ENCODE measurements around the gene PGRMC2.
"Not testable (repeated sequence)": the region's sequence is repeated elsewhere in the genome, so short reads cannot be mapped to it uniquely, and the experiment has no call there.

PGRMC2 gene

DNA sequence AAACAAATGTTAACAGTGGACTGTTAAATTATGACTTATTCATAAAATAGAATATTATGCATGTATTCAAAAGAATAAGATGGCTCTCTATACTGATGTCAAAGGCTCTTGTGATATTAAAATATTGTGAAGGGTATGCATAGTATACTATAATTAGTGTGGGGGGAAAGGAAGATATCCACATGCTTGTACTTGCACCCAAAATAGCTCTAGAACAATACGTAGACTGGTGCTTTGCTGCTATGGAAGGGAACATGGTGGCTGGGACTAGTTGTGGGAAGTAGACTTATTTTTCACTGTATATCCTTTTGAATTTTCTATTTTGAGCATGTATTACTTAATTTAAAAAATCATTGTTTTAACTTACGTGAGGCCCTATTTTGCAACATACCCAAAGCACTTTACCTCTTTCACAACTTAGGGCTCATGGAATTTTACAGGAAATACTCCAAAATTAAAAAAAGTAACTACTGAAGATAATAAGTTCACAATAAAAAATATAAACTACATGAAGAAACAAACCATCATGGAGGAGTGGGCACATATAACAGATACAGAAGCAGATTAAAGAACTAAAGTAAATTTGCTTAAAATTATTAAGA is 7.9 kb downstream of the PGRMC2 start:
- in situ Hi-C loops (cut with MboI; ENCODE audit: low pct_unique_long_range_greater_than_20kb, low sequenced_read_pairs) = no loop called here
- no peak for DNase-seq

- in situ Hi-C loops (cut with MboI; ENCODE audit: low pct_unique_long_range_greater_than_20kb, low sequenced_read_pairs) = no loop called here
- no peak for DNase-seq
Observed at GRCh38 chr4:128277856-128278255, 9.8 kb downstream of the PGRMC2 start.

DNA sequence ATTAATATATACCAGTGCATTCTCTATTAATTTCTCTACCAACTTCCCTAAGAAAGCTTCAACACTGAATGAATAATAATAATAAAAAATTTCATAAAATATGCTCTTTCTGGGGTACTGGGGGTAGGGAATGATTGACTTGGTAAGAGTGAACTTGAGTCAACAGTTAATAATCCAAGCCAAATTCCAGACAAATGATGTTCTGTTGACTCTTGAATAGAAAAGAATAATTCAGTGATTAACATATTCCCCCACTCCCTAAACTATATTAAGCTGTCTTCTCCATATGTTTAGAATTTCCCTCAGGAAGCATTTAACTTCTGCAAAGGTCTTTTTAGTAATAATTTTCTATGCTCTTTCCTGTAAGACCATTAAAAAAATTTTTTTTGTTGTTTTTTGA is 12.3 kb downstream of the PGRMC2 start:
- DNase-seq = no peak

GRCh38 chr4:128271551-128271950 is 16.1 kb downstream of the PGRMC2 start:
- DNase-seq = no peak
- in situ Hi-C loops (cut with MboI; ENCODE audit: low pct_unique_long_range_greater_than_20kb, low sequenced_read_pairs) = no loop called here

More for the DNA sequence above, 12.3 kb downstream of the PGRMC2 start:
- in situ Hi-C loops (cut with MboI; ENCODE audit: low pct_unique_long_range_greater_than_20kb, low sequenced_read_pairs) = no loop called here

- in situ Hi-C loops (cut with MboI; ENCODE audit: low pct_unique_long_range_greater_than_20kb, low sequenced_read_pairs) = no loop called here
- DNase-seq = no peak
Observed at GRCh38 chr4:128268970-128269369, 18.6 kb downstream of the PGRMC2 start.

DNA sequence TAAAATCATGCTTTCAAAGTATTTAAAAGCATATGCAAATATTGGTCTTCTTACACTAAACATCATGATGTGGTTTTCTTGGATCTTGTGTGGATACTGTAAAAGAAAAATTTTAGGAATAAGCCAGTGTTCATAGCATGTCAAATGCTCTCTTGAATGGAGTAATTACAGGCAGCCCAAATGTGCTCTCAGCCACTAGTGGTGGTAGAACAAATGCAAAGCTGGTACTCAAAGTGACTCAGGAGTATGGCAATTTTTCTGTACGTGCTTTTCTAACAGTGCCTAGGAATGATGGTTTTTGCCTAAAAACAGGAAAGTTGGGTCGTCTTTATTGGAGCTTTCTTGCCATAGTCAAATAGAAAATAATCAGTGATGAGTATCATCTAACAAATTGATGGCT is 19.9 kb downstream of the PGRMC2 start:
- DNase-seq = no peak
- in situ Hi-C loops (cut with MboI; ENCODE audit: low pct_unique_long_range_greater_than_20kb, low sequenced_read_pairs) = no loop called here

GRCh38 chr4:128267171-128267570 is 20.4 kb downstream of the PGRMC2 start:
- in situ Hi-C loops (cut with MboI; ENCODE audit: low pct_unique_long_range_greater_than_20kb, low sequenced_read_pairs); DNase-seq: not testable (repeated sequence)

DNA sequence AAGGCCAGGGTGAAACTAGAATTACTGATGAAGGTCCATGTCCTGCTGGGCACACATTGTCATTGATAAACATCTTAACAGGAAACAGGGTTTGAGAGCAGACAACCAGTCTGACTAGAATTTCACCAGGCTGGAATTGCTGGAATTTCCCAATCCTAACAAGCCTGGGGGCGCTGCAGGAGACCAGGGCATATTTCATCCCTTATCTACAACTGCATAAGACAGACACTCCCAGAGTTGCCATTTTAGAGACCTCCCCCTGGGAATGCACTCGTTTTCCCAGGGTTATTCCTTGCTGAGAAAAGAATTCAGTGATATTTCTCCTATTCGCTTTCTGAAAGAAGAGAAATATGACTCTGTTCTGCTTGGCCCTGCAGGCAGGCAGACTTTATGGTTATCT is 22.1 kb downstream of the PGRMC2 start:
- in situ Hi-C loops (cut with MboI; ENCODE audit: low pct_unique_long_range_greater_than_20kb, low sequenced_read_pairs); DNase-seq: not testable (repeated sequence)

DNA sequence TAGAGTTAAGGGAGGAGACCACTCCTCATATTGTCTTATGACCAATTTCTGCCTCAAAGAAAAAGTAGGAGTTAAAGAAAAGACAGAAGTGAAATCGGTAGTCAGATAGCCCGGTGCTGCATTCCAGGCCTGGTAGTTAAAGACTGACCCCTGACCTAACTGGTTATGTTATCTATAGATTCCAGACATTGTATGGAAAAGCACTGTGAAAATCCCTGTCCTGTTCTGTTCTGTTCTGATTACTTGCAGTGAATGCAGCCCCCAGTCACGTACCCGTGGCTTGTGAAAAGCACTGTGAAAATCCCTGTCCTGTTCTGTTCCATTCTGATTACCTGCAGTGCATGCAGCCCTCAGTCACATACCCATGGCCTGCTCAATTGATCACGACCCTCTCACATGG is 27.7 kb downstream of the PGRMC2 start:
- in situ Hi-C loops (cut with MboI; ENCODE audit: low pct_unique_long_range_greater_than_20kb, low sequenced_read_pairs); DNase-seq: not testable (repeated sequence)

GRCh38 chr4:128258166-128258565 is 29.4 kb downstream of the PGRMC2 start:
- DNase-seq; in situ Hi-C loops (cut with MboI; ENCODE audit: low pct_unique_long_range_greater_than_20kb, low sequenced_read_pairs): not testable (repeated sequence)

DNA sequence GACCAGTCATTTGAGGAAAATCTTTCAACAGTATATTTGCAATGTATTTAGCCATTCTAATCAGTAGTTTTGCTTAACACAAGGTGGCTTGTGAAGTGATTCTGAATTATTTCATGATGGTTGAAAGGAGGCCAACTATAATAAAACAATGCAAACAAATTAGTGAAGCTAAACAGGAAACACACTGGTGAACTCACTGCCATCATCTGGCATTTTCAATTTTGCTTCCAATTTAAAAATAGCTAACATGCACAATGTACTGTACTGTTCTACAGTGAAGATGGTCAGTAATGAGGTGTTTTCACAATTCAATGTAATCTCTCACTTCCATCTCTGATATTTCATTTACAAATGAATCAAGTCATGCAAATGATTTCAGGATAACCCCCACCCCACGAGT is 31.1 kb downstream of the PGRMC2 start:
- no peak for DNase-seq
- in situ Hi-C loops (cut with MboI; ENCODE audit: low pct_unique_long_range_greater_than_20kb, low sequenced_read_pairs) = no loop called here

DNA sequence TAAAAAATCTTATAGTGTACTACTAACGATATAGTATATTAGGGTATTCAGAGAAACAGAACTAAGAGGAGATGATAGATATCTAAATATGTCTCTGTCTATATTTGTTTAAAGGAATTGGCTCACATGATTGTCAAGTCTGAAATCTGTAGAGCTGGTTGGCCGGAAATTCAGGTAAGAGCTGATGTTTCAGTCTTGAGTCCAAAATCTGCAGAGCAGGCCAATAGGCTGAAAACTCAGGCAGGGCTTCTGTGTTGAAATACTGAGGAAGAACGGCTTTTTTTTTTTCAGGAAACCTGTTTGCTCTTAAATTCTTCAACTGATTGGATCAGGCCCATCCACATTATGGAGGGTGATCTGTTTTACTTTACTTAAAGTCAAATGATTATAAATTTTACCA is 31.7 kb downstream of the PGRMC2 start:
- in situ Hi-C loops (cut with MboI; ENCODE audit: low pct_unique_long_range_greater_than_20kb, low sequenced_read_pairs) = no loop called here
- DNase-seq = no peak

GRCh38 chr4:128249787-128250668 is 37.6 kb downstream of the PGRMC2 start:
- in situ Hi-C loops (cut with MboI; ENCODE audit: low pct_unique_long_range_greater_than_20kb, low sequenced_read_pairs) = no loop called here
- DNase-seq = peak; percentile 27

- DNase-seq = no peak
- in situ Hi-C loops (cut with MboI; ENCODE audit: low pct_unique_long_range_greater_than_20kb, low sequenced_read_pairs) = no loop called here
Observed at GRCh38 chr4:128247906-128248305, 39.7 kb downstream of the PGRMC2 start.

DNA sequence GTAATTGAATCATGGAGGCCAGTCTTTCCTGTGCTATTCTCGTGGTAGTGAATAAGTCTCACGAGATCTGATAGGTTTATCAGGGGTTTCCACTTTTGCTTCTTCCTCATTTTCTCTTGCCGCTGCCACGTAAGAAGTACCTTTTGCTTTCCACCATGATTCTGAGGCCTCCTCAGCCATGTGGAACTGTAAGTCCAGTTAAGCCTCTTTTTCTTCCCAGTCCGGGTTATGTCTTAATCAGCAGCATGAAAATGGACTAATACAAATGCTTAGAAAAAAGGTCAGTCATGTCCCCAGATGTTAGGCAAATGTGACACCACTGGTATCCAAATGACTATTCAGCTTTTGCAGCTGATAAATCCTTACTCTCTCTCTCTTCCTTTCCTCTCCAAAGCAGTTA is 42.2 kb downstream of the PGRMC2 start:
- DNase-seq; in situ Hi-C loops (cut with MboI; ENCODE audit: low pct_unique_long_range_greater_than_20kb, low sequenced_read_pairs): not testable (repeated sequence)

- DNase-seq = no peak
- in situ Hi-C loops (cut with MboI; ENCODE audit: low pct_unique_long_range_greater_than_20kb, low sequenced_read_pairs) = no loop called here
Observed at GRCh38 chr4:128244379-128244778, 43.2 kb downstream of the PGRMC2 start.

- in situ Hi-C loops (cut with MboI; ENCODE audit: low pct_unique_long_range_greater_than_20kb, low sequenced_read_pairs) = no loop called here
- DNase-seq = no peak
Observed at GRCh38 chr4:128242601-128243000, 45.0 kb downstream of the PGRMC2 start.

- in situ Hi-C loops (cut with MboI; ENCODE audit: low pct_unique_long_range_greater_than_20kb, low sequenced_read_pairs) = no loop called here
- no peak for DNase-seq
Observed at GRCh38 chr4:128241981-128242380, 45.6 kb downstream of the PGRMC2 start.

DNA sequence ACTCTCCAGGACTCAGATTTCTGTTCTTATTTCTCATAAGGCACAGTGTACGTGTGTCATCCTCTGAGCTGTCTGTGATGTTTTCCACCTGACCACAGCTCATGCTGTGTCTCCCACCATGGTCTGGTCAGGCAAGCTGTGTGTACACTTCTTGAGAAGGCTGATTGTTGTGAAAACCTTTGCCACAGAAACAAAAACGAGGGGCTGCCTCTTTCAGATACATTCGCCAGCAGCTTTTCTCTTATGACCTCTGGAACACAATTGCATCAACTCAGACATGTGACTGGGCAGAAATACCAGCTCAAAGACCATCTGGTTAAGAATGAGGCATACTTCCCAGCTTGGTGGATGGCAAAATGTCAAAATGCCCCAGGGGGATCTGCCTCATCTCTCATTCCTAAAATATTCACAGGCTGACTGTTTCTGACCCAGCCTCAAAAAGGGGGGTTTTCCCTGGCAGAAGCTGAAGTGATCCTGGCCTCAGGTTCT is 46.1 kb downstream of the PGRMC2 start:
- in situ Hi-C loops (cut with MboI; ENCODE audit: low pct_unique_long_range_greater_than_20kb, low sequenced_read_pairs) = no loop called here
- no peak for DNase-seq

DNA sequence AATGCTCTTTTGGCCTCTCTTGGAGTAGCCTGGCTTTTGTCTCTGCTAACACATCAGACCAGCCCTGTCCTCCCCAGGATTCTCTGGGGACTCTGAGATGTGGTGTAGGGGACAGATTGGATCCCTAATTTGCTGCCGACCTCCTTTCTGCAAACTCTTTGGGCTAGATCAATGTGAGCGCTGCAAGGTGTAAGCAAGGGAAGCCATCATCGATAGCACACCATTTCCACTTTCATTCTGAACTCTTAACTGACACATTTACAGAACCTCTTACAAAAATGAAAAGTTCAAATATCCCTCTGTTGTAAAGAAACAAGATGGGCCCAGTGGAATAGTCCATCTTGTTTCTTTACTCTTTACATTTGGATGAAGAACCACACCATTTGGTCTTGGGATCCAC is 46.6 kb downstream of the PGRMC2 start:
- in situ Hi-C loops (cut with MboI; ENCODE audit: low pct_unique_long_range_greater_than_20kb, low sequenced_read_pairs) = no loop called here
- DNase-seq = no peak

All from KBM-7 (cell line).